Measurements from ENCODE around the gene SPTBN5.

The SPTBN5 gene

GRCh38 chr15:41925086-41925608 lies 31.3 kb upstream of the SPTBN5 start:
- DNase-seq = no peak

- DNase-seq = no peak
These were observed 29.6 kb upstream of the SPTBN5 start for GRCh38 chr15:41923401-41923997.

- no peak for DNase-seq
These were observed 28.5 kb upstream of the SPTBN5 start for GRCh38 chr15:41922353-41922752.

GRCh38 chr15:41921639-41922038 lies 27.8 kb upstream of the SPTBN5 start:
- DNase-seq = no peak

GRCh38 chr15:41921167-41921566 lies 27.3 kb upstream of the SPTBN5 start:
- no peak for DNase-seq

GRCh38 chr15:41919954-41920538 lies 26.2 kb upstream of the SPTBN5 start:
- DNase-seq = no peak

- DNase-seq = no peak
These were observed 25.5 kb upstream of the SPTBN5 start for GRCh38 chr15:41919201-41919820.

- no peak for DNase-seq
These were observed 24.8 kb upstream of the SPTBN5 start for GRCh38 chr15:41918506-41919126.

GRCh38 chr15:41917767-41918430 lies 24.0 kb upstream of the SPTBN5 start:
- no peak for DNase-seq

GRCh38 chr15:41915255-41915994 lies 21.6 kb upstream of the SPTBN5 start:
- no peak for DNase-seq

- DNase-seq = no peak
These were observed 20.6 kb upstream of the SPTBN5 start for GRCh38 chr15:41914411-41914810.

GRCh38 chr15:41913256-41913655 lies 19.4 kb upstream of the SPTBN5 start:
- no peak for DNase-seq

GRCh38 chr15:41911691-41912345 lies 18.0 kb upstream of the SPTBN5 start:
- DNase-seq = no peak

GRCh38 chr15:41908736-41909461 lies 15.0 kb upstream of the SPTBN5 start:
- DNase-seq = no peak

- DNase-seq = no peak
These were observed 13.3 kb upstream of the SPTBN5 start for GRCh38 chr15:41907141-41907540.

- DNase-seq = no peak
These were observed 12.8 kb upstream of the SPTBN5 start for GRCh38 chr15:41906608-41907007.

GRCh38 chr15:41905036-41905793 lies 11.4 kb upstream of the SPTBN5 start:
- DNase-seq = no peak

GRCh38 chr15:41904541-41905005 lies 10.7 kb upstream of the SPTBN5 start:
- DNase-seq = peak; percentile 19

- no peak for DNase-seq
These were observed 9.9 kb upstream of the SPTBN5 start for GRCh38 chr15:41903782-41904181.

GRCh38 chr15:41901431-41901830 lies 7.6 kb upstream of the SPTBN5 start:
- DNase-seq = no peak

All from NCI-H2227 treated with DMSO at 0.1 percent for 48 hours (cell line).